ENCODE results near the gene CASP8.

CASP8 gene

GRCh38 chr2:201242571-201243277 lies 17.6 kb upstream of the CASP8 start:
- H3K9ac ChIP-seq (ENCODE audit: low read depth in 1 of 2, low read length in 2 of 2), result no peak overlapping the region
- no peaks in the 10 kb centered on the region for H3K27me3 ChIP-seq (ENCODE audit: control insufficient read depth in 2 of 2, insufficient read depth in 2 of 2, low read length in 2 of 2)
- H3K27ac ChIP-seq (ENCODE audit: low read depth in 2 of 2, low read length in 2 of 2), result no peak overlapping the region
- H3K4me1 ChIP-seq (ENCODE audit: control insufficient read depth in 2 of 2, insufficient read depth in 2 of 2, low read length in 2 of 2), result no peaks in the 10 kb centered on the region
- no peaks in the 10 kb centered on the region for H3K9me3 ChIP-seq (ENCODE audit: control insufficient read depth in 2 of 2, low read length in 2 of 2)
- peaks cover 0 to 3% of the 10 kb centered on the region in 2 donors for H3K36me3 ChIP-seq (ENCODE audit: control insufficient read depth in 2 of 2, insufficient read depth in 2 of 2, low read length in 2 of 2)
- H3K4me3 ChIP-seq (ENCODE audit: low read length in 2 of 2), result no peak overlapping the region

DNA sequence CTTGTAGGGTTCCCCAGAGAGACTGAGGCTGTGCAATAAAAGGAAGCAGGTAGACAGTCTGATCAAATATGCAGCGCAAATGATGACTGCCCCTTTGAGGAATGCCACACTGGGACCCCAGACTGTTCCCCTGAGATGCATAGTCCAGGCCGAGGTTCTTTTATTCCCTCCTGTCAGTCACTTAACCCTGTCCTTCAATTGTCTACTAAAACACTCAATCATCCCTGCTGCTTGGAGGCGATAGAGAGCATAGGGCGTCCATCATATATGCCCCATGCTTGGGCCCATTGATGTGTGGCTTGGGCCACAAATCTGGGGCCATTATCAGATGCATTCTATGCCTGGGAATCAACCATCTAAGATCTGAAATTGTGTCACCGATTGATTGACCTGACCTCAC lies 15.5 kb upstream of the CASP8 start:
- no peaks in the 10 kb centered on the region for H3K27me3 ChIP-seq (ENCODE audit: control insufficient read depth in 2 of 2, insufficient read depth in 2 of 2, low read length in 2 of 2)
- H3K4me3 ChIP-seq (ENCODE audit: low read length in 2 of 2), result no peak overlapping the region
- no peak overlapping the region for H3K9ac ChIP-seq (ENCODE audit: low read depth in 1 of 2, low read length in 2 of 2)
- no peak overlapping the region for H3K27ac ChIP-seq (ENCODE audit: low read depth in 2 of 2, low read length in 2 of 2)
- no peaks in the 10 kb centered on the region for H3K9me3 ChIP-seq (ENCODE audit: control insufficient read depth in 2 of 2, low read length in 2 of 2)
- no peaks in the 10 kb centered on the region for H3K36me3 ChIP-seq (ENCODE audit: control insufficient read depth in 2 of 2, insufficient read depth in 2 of 2, low read length in 2 of 2)
- no peaks in the 10 kb centered on the region for H3K4me1 ChIP-seq (ENCODE audit: control insufficient read depth in 2 of 2, insufficient read depth in 2 of 2, low read length in 2 of 2)

DNA sequence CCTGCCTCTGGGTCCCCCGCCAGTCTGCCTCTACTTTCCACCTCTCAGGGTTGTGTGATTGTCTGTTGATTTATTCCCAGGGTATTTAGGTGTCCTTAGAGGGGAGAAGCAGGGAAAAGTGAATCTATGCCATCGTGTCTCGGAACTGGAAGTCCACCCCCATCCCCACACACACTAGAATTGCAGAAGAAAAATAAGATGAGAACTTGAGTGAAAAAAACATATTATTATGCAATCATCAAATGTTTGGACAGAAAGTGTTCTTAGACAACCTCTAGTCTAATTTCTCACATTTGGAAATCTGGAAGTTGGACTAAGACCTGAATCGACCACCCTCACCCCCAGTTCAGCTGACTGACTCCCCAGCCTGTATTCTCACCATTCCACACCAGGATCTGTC lies 14.1 kb upstream of the CASP8 start:
- Histone ChIP-seq H3K27me3 (ENCODE audit: control insufficient read depth in 2 of 2, insufficient read depth in 2 of 2, low read length in 2 of 2) (no peaks in the 10 kb centered on the region), H3K36me3 (ENCODE audit: control insufficient read depth in 2 of 2, insufficient read depth in 2 of 2, low read length in 2 of 2) (no peaks in the 10 kb centered on the region), H3K4me1 (ENCODE audit: control insufficient read depth in 2 of 2, insufficient read depth in 2 of 2, low read length in 2 of 2) (no peaks in the 10 kb centered on the region), H3K27ac (ENCODE audit: low read depth in 2 of 2, low read length in 2 of 2) (no peak overlapping the region), H3K4me3 (ENCODE audit: low read length in 2 of 2) (no peak overlapping the region), H3K9me3 (ENCODE audit: control insufficient read depth in 2 of 2, low read length in 2 of 2) (no peaks in the 10 kb centered on the region), H3K9ac (ENCODE audit: low read depth in 1 of 2, low read length in 2 of 2) (no peak overlapping the region)

- no peak overlapping the region for H3K4me3 ChIP-seq (ENCODE audit: low read length in 2 of 2)
- no peaks in the 10 kb centered on the region for H3K36me3 ChIP-seq (ENCODE audit: control insufficient read depth in 2 of 2, insufficient read depth in 2 of 2, low read length in 2 of 2)
Observed at GRCh38 chr2:201248288-201248844, 12.0 kb upstream of the CASP8 start.

GRCh38 chr2:201249889-201250288 lies 10.4 kb upstream of the CASP8 start:
- H3K9me3 ChIP-seq (ENCODE audit: control insufficient read depth in 2 of 2, low read length in 2 of 2), result no peaks in the 10 kb centered on the region
- no peaks in the 10 kb centered on the region for H3K36me3 ChIP-seq (ENCODE audit: control insufficient read depth in 2 of 2, insufficient read depth in 2 of 2, low read length in 2 of 2)
- peaks cover 6 to 9% of the 10 kb centered on the region in 2 donors for H3K4me1 ChIP-seq (ENCODE audit: control insufficient read depth in 2 of 2, insufficient read depth in 2 of 2, low read length in 2 of 2)
- H3K27me3 ChIP-seq (ENCODE audit: control insufficient read depth in 2 of 2, insufficient read depth in 2 of 2, low read length in 2 of 2), result no peaks in the 10 kb centered on the region
- H3K9ac ChIP-seq (ENCODE audit: low read depth in 1 of 2, low read length in 2 of 2), result no peak overlapping the region
- no peak overlapping the region for H3K4me3 ChIP-seq (ENCODE audit: low read length in 2 of 2)
- no peak overlapping the region for H3K27ac ChIP-seq (ENCODE audit: low read depth in 2 of 2, low read length in 2 of 2)

More at GRCh38 chr2:201248288-201248844, 12.0 kb upstream of the CASP8 start:
- H3K9me3 ChIP-seq (ENCODE audit: control insufficient read depth in 2 of 2, low read length in 2 of 2), result no peaks in the 10 kb centered on the region
- no peaks in the 10 kb centered on the region for H3K27me3 ChIP-seq (ENCODE audit: control insufficient read depth in 2 of 2, insufficient read depth in 2 of 2, low read length in 2 of 2)
- no peak overlapping the region for H3K9ac ChIP-seq (ENCODE audit: low read depth in 1 of 2, low read length in 2 of 2)
- H3K27ac ChIP-seq (ENCODE audit: low read depth in 2 of 2, low read length in 2 of 2), result no peak overlapping the region
- H3K4me1 ChIP-seq (ENCODE audit: control insufficient read depth in 2 of 2, insufficient read depth in 2 of 2, low read length in 2 of 2), result no peaks in the 10 kb centered on the region

- H3K4me3 ChIP-seq (ENCODE audit: low read length in 2 of 2), result no peak overlapping the region
- H3K9me3 ChIP-seq (ENCODE audit: control insufficient read depth in 2 of 2, low read length in 2 of 2), result no peaks in the 10 kb centered on the region
- peaks cover 6 to 10% of the 10 kb centered on the region in 2 donors for H3K4me1 ChIP-seq (ENCODE audit: control insufficient read depth in 2 of 2, insufficient read depth in 2 of 2, low read length in 2 of 2)
- H3K36me3 ChIP-seq (ENCODE audit: control insufficient read depth in 2 of 2, insufficient read depth in 2 of 2, low read length in 2 of 2), result no peaks in the 10 kb centered on the region
- H3K9ac ChIP-seq (ENCODE audit: low read depth in 1 of 2, low read length in 2 of 2), result no peak overlapping the region
- no peak overlapping the region for H3K27ac ChIP-seq (ENCODE audit: low read depth in 2 of 2, low read length in 2 of 2)
- H3K27me3 ChIP-seq (ENCODE audit: control insufficient read depth in 2 of 2, insufficient read depth in 2 of 2, low read length in 2 of 2), result no peaks in the 10 kb centered on the region
Observed at GRCh38 chr2:201250741-201251140, 9.6 kb upstream of the CASP8 start.

GRCh38 chr2:201254081-201254730 lies 6.1 kb upstream of the CASP8 start:
- H3K27me3 ChIP-seq (ENCODE audit: control insufficient read depth in 2 of 2, insufficient read depth in 2 of 2, low read length in 2 of 2), result no peaks in the 10 kb centered on the region
- H3K27ac ChIP-seq (ENCODE audit: low read depth in 2 of 2, low read length in 2 of 2), result peak overlapping the region; percentile 1 to 82
- no peaks in the 10 kb centered on the region for H3K36me3 ChIP-seq (ENCODE audit: control insufficient read depth in 2 of 2, insufficient read depth in 2 of 2, low read length in 2 of 2)
- H3K9me3 ChIP-seq (ENCODE audit: control insufficient read depth in 2 of 2, low read length in 2 of 2), result no peaks in the 10 kb centered on the region
- no peak overlapping the region for H3K4me3 ChIP-seq (ENCODE audit: low read length in 2 of 2)
- H3K9ac ChIP-seq (ENCODE audit: low read depth in 1 of 2, low read length in 2 of 2), result no peak overlapping the region
- peaks cover 14 to 16% of the 10 kb centered on the region in 2 donors for H3K4me1 ChIP-seq (ENCODE audit: control insufficient read depth in 2 of 2, insufficient read depth in 2 of 2, low read length in 2 of 2)

- no peaks in the 10 kb centered on the region for H3K36me3 ChIP-seq (ENCODE audit: control insufficient read depth in 2 of 2, insufficient read depth in 2 of 2, low read length in 2 of 2)
- no peak overlapping the region for H3K9ac ChIP-seq (ENCODE audit: low read depth in 1 of 2, low read length in 2 of 2)
- H3K4me3 ChIP-seq (ENCODE audit: low read length in 2 of 2), result no peak overlapping the region
- peaks cover 18 to 20% of the 10 kb centered on the region in 2 donors for H3K4me1 ChIP-seq (ENCODE audit: control insufficient read depth in 2 of 2, insufficient read depth in 2 of 2, low read length in 2 of 2)
- H3K27ac ChIP-seq (ENCODE audit: low read depth in 2 of 2, low read length in 2 of 2), result no peak overlapping the region
- no peaks in the 10 kb centered on the region for H3K9me3 ChIP-seq (ENCODE audit: control insufficient read depth in 2 of 2, low read length in 2 of 2)
- no peaks in the 10 kb centered on the region for H3K27me3 ChIP-seq (ENCODE audit: control insufficient read depth in 2 of 2, insufficient read depth in 2 of 2, low read length in 2 of 2)
Observed at GRCh38 chr2:201255408-201256033, 4.8 kb upstream of the CASP8 start.

GRCh38 chr2:201256082-201256481 lies 4.3 kb upstream of the CASP8 start:
- no peaks in the 10 kb centered on the region for H3K9me3 ChIP-seq (ENCODE audit: control insufficient read depth in 2 of 2, low read length in 2 of 2)
- H3K4me1 ChIP-seq (ENCODE audit: control insufficient read depth in 2 of 2, insufficient read depth in 2 of 2, low read length in 2 of 2), result peaks cover 18 to 20% of the 10 kb centered on the region in 2 donors
- no peak overlapping the region for H3K9ac ChIP-seq (ENCODE audit: low read depth in 1 of 2, low read length in 2 of 2)
- no peak overlapping the region for H3K4me3 ChIP-seq (ENCODE audit: low read length in 2 of 2)
- peak overlapping the region in 1 of 2 donors; percentile 96 for H3K27ac ChIP-seq (ENCODE audit: low read depth in 2 of 2, low read length in 2 of 2)
- H3K36me3 ChIP-seq (ENCODE audit: control insufficient read depth in 2 of 2, insufficient read depth in 2 of 2, low read length in 2 of 2), result no peaks in the 10 kb centered on the region
- no peaks in the 10 kb centered on the region for H3K27me3 ChIP-seq (ENCODE audit: control insufficient read depth in 2 of 2, insufficient read depth in 2 of 2, low read length in 2 of 2)

GRCh38 chr2:201257381-201257955 lies 2.9 kb upstream of the CASP8 start:
- H3K4me1 ChIP-seq (ENCODE audit: control insufficient read depth in 2 of 2, insufficient read depth in 2 of 2, low read length in 2 of 2), result peaks cover 18 to 20% of the 10 kb centered on the region in 2 donors
- peak overlapping the region; percentile 81 to 96 for H3K9ac ChIP-seq (ENCODE audit: low read depth in 1 of 2, low read length in 2 of 2)
- peak overlapping the region; percentile 88 to 96 for H3K4me3 ChIP-seq (ENCODE audit: low read length in 2 of 2)

More at GRCh38 chr2:201257381-201257955, 2.9 kb upstream of the CASP8 start:
- Histone ChIP-seq H3K27me3 (ENCODE audit: control insufficient read depth in 2 of 2, insufficient read depth in 2 of 2, low read length in 2 of 2) (no peaks in the 10 kb centered on the region), H3K27ac (ENCODE audit: low read depth in 2 of 2, low read length in 2 of 2) (peak overlapping the region; percentile 96), H3K9me3 (ENCODE audit: control insufficient read depth in 2 of 2, low read length in 2 of 2) (no peaks in the 10 kb centered on the region), H3K36me3 (ENCODE audit: control insufficient read depth in 2 of 2, insufficient read depth in 2 of 2, low read length in 2 of 2) (no peaks in the 10 kb centered on the region)
